GM10248 (cell line): ENCODE measurements around the gene HDAC4.

Source experiments
- CTCF ChIA-PET: fragments of 300-600 bp; sonication (Branson Sonifier 250); formaldehyde crosslinking; extraction: SDS; loops from one replicate; lab custom pipeline; 2021; ENCODE audit warnings: antibody characterized with exemption; lab: Yijun Ruan, JAX
- POLR2A ChIA-PET: fragments of 350-650 bp; sonication (Branson Sonifier 250); formaldehyde crosslinking; extraction: SDS; loops from one replicate; lab custom pipeline; 2020; ENCODE audit warnings: antibody characterized with exemption; lab: Yijun Ruan, JAX
- DNase-seq: peaks from one replicate; pipeline ENCODE4 v3.0.0; 2012; ENCODE audit errors: extremely low spot score
- TF ChIP-seq, protein P1 (sequence below): IDR thresholded peaks from 2 replicates; pipeline ENCODE4 v1.5.1; 2012; ENCODE audit warnings: mild to moderate bottlenecking, low read depth; ENCODE audit errors: extremely low read depth, missing control alignments, control extremely low read depth

The HDAC4 gene

GRCh38 chr2:239152239-239152915 is 248.4 kb downstream of the HDAC4 start:
- POLR2A ChIA-PET: no interaction called here
- DNase-seq: no peak
- CTCF ChIA-PET: no interaction called here
- TF ChIP-seq, protein P1, sequence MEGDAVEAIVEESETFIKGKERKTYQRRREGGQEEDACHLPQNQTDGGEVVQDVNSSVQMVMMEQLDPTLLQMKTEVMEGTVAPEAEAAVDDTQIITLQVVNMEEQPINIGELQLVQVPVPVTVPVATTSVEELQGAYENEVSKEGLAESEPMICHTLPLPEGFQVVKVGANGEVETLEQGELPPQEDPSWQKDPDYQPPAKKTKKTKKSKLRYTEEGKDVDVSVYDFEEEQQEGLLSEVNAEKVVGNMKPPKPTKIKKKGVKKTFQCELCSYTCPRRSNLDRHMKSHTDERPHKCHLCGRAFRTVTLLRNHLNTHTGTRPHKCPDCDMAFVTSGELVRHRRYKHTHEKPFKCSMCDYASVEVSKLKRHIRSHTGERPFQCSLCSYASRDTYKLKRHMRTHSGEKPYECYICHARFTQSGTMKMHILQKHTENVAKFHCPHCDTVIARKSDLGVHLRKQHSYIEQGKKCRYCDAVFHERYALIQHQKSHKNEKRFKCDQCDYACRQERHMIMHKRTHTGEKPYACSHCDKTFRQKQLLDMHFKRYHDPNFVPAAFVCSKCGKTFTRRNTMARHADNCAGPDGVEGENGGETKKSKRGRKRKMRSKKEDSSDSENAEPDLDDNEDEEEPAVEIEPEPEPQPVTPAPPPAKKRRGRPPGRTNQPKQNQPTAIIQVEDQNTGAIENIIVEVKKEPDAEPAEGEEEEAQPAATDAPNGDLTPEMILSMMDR: no peak

- CTCF ChIA-PET: interaction anchor here (0.8 kb wide), 1 partner anchor 11 kb away, joined by 3 read pairs; no protein-coding TSS in a partner anchor
- POLR2A ChIA-PET: interaction anchor here (0.6 kb wide), 1 partner anchor 764 kb away, joined by 3 read pairs; no protein-coding TSS in a partner anchor
- DNase-seq: no peak
- TF ChIP-seq, protein P1: no peak
Observed at GRCh38 chr2:239151201-239152131, 249.4 kb downstream of the HDAC4 start.

DNA sequence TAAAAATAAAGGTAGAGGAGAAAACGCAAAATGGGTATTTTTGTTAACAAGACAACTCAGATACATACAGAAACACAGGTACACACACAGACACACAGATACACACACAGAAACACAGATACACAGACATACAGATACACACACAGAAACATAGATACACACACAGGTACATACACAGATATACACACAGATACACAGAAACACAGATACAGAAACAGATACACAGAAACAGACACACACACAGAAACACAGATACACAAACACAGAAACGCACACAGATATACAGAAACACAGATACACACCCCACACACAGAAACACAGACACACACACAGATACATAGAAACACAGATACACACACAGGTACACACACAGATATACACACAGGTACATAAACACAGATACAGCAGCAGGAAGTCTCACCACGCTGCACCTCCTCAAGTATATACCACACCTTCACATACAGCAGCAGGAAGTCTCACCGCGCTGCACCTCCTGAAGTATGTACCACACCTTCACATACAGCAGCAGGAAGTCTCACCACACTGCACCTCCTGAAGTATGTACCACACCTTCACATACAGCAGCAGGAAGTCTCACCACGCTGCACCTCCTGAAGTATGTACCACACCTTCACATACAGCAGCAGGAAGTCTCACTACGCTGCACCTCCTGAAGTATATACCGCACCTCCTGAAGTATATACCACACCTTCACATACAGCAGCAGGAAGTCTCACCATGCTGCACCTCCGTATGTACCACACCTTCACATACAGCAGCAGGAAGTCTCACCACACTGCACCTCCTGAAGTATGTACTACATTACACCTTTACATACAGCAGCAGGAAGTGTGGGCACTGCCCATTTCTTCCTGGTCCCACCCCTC is 250.5 kb downstream of the HDAC4 start:
- TF ChIP-seq, protein P1: no peak
- POLR2A ChIA-PET: no interaction called here
- CTCF ChIA-PET: no interaction called here
- DNase-seq: no peak

DNA sequence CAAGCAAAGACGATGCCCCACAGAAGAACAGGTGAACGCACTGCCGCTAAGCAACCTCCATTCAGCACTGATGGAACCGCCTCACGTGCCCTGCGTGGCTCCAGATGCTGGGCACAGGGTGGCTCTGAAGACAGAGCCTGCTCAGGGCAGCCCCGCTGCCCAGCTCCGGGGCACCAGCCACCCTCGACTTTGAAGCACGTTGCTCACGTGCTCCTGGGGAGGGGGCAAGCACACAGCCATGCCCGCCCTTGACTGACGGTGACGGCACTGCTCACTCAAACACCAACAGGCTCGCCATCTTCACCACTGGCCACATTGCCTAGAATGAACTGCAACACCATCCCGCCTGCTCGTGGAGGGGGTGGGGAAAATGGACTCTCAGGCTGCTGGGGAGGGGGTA is 251.3 kb downstream of the HDAC4 start:
- POLR2A ChIA-PET: no interaction called here
- CTCF ChIA-PET: no interaction called here
- TF ChIP-seq, protein P1: no peak
- no peak for DNase-seq

GRCh38 chr2:239148495-239149200 is 252.2 kb downstream of the HDAC4 start:
- TF ChIP-seq, protein P1: no peak
- no peak for DNase-seq
- CTCF ChIA-PET: no interaction called here
- POLR2A ChIA-PET: no interaction called here

- CTCF ChIA-PET: no interaction called here
- DNase-seq: no peak
- POLR2A ChIA-PET: no interaction called here
- TF ChIP-seq, protein P1: no peak
Observed at GRCh38 chr2:239147376-239147775, 253.4 kb downstream of the HDAC4 start.
